GM12892 (cell line): ENCODE results near the gene PARD3.

Experiments
- POLR2A ChIP-seq: IDR thresholded peaks from 2 replicates; pipeline ENCODE4 v1.6.1; 2011; ENCODE audit warnings: low read depth, low read length, control low read depth
- POLR2AphosphoS5 ChIP-seq: IDR thresholded peaks from 2 replicates; pipeline ENCODE4 v1.6.1; 2011; ENCODE audit warnings: low read depth, low read length, control low read depth
- TAF1 ChIP-seq: IDR thresholded peaks from 2 replicates; pipeline ENCODE4 v1.6.1; 2011; ENCODE audit warnings: low read depth, mild to moderate bottlenecking, control low read depth, low read length, borderline replicate concordance

- no peak for TF ChIP-seq POLR2A
- no peak for TF ChIP-seq TAF1
- TF ChIP-seq POLR2AphosphoS5: no peak
Observed at GRCh38 chr10:34413214-34413613, 401.9 kb downstream of the PARD3 start.
